T-helper 1 cell treated with Interleukin-12 subunit alpha and Interleukin-12 subunit beta and Interleukin-4 antibody, amounts not matched to agents 30 μg/mL and 1 μg/mL, for 36 hours (primary cell): ENCODE data around the gene RAB19.
"Not testable (repeated sequence)": the region's sequence is repeated elsewhere in the genome, so short reads cannot be mapped to it uniquely, and the experiment has no call there.

Experiments
- H3K27ac Mint-ChIP-seq: one replicate; pipeline ENCODE4 v1.8.0; 2021; ENCODE audit warnings: mild to moderate bottlenecking, mixed read lengths
- H3K27me3 Mint-ChIP-seq: one replicate; pipeline ENCODE4 v1.8.0; 2021; ENCODE audit warnings: low read depth, mixed read lengths
- H3K36me3 Mint-ChIP-seq: one replicate; pipeline ENCODE4 v1.8.0; 2021; ENCODE audit warnings: low read depth, mixed read lengths
- H3K4me1 Mint-ChIP-seq: one replicate; pipeline ENCODE4 v1.8.0; 2021; ENCODE audit warnings: low read depth, mixed read lengths
- H3K4me3 Mint-ChIP-seq: one replicate; pipeline ENCODE4 v1.8.0; 2021; ENCODE audit warnings: mild to moderate bottlenecking, moderate library complexity, mixed read lengths
- H3K9me3 Mint-ChIP-seq: one replicate; pipeline ENCODE4 v1.8.0; 2021; ENCODE audit warnings: mixed read lengths

Gene RAB19

GRCh38 chr7:140390466-140391190 lies 13.2 kb upstream of the RAB19 start:
- Mint-ChIP-seq H3K4me1 (peaks cover 15% of the 10 kb centered on the region), H3K27ac (no peak overlapping the region), H3K9me3 (no peaks in the 10 kb centered on the region), H3K4me3 (no peak overlapping the region), H3K27me3 (no peaks in the 10 kb centered on the region), H3K36me3 (peaks cover 5% of the 10 kb centered on the region)

- peaks cover 18% of the 10 kb centered on the region for H3K4me1 Mint-ChIP-seq
- no peak overlapping the region for H3K27ac Mint-ChIP-seq
- H3K27me3 Mint-ChIP-seq: no peaks in the 10 kb centered on the region
- H3K4me3 Mint-ChIP-seq: no peak overlapping the region
- H3K9me3 Mint-ChIP-seq: no peaks in the 10 kb centered on the region
- H3K36me3 Mint-ChIP-seq: peaks cover 8% of the 10 kb centered on the region
These were observed 12.2 kb upstream of the RAB19 start for GRCh38 chr7:140391634-140392033.

GRCh38 chr7:140393756-140394306 lies 10.0 kb upstream of the RAB19 start:
- H3K27me3 Mint-ChIP-seq: no peaks in the 10 kb centered on the region
- H3K4me3 Mint-ChIP-seq: no peak overlapping the region
- no peaks in the 10 kb centered on the region for H3K9me3 Mint-ChIP-seq
- peaks cover 9% of the 10 kb centered on the region for H3K36me3 Mint-ChIP-seq
- H3K27ac Mint-ChIP-seq: no peak overlapping the region
- peaks cover 20% of the 10 kb centered on the region for H3K4me1 Mint-ChIP-seq

GRCh38 chr7:140397784-140398750 lies 5.8 kb upstream of the RAB19 start, which contains the start of gene SLC37A3:
TSS of gene SLC37A3 (minus strand) at chr7:140398530. CDS start at chr7:140382526, 16,004 bp downstream.
- peaks cover 25% of the 10 kb centered on the region for H3K4me1 Mint-ChIP-seq
- peaks cover 14% of the 10 kb centered on the region for H3K36me3 Mint-ChIP-seq
- no peaks in the 10 kb centered on the region for H3K27me3 Mint-ChIP-seq
- H3K9me3 Mint-ChIP-seq: no peaks in the 10 kb centered on the region
- H3K4me3 Mint-ChIP-seq: peak within 1 kb of the TSS; percentile 93
- H3K27ac Mint-ChIP-seq: peak within 1 kb of the TSS; percentile 93

GRCh38 chr7:140398821-140399220 lies 5.0 kb upstream of the RAB19 start:
- H3K36me3 Mint-ChIP-seq: peaks cover 14% of the 10 kb centered on the region
- H3K9me3 Mint-ChIP-seq: no peaks in the 10 kb centered on the region
- H3K27ac Mint-ChIP-seq: no peak overlapping the region
- no peaks in the 10 kb centered on the region for H3K27me3 Mint-ChIP-seq
- peak overlapping the region; percentile 93 for H3K4me3 Mint-ChIP-seq
- peaks cover 27% of the 10 kb centered on the region for H3K4me1 Mint-ChIP-seq

- Mint-ChIP-seq H3K4me3 (no peak overlapping the region), H3K9me3 (no peaks in the 10 kb centered on the region), H3K27ac (no peak overlapping the region)
These were observed 3.5 kb upstream of the RAB19 start for GRCh38 chr7:140400381-140400780.

GRCh38 chr7:140402178-140402835 lies 1.6 kb upstream of the RAB19 start:
- Mint-ChIP-seq H3K4me3 (peak overlapping the region; percentile 60), H3K9me3 (no peaks in the 10 kb centered on the region), H3K4me1 (peaks cover 31% of the 10 kb centered on the region), H3K27ac (peak overlapping the region; percentile 82), H3K36me3 (peaks cover 18% of the 10 kb centered on the region), H3K27me3 (no peaks in the 10 kb centered on the region)

More at GRCh38 chr7:140400381-140400780, 3.5 kb upstream of the RAB19 start:
- peaks cover 20% of the 10 kb centered on the region for H3K36me3 Mint-ChIP-seq
- no peaks in the 10 kb centered on the region for H3K27me3 Mint-ChIP-seq
- peaks cover 37% of the 10 kb centered on the region for H3K4me1 Mint-ChIP-seq

- H3K27me3 Mint-ChIP-seq: no peaks in the 10 kb centered on the region
- H3K4me3 Mint-ChIP-seq: peak overlapping the region; percentile 96
- H3K36me3 Mint-ChIP-seq: peaks cover 25% of the 10 kb centered on the region
- no peaks in the 10 kb centered on the region for H3K9me3 Mint-ChIP-seq
- H3K4me1 Mint-ChIP-seq: peaks cover 26% of the 10 kb centered on the region
- H3K27ac Mint-ChIP-seq: peak overlapping the region; percentile 96
These were observed 757 bp downstream of the RAB19 start for GRCh38 chr7:140404565-140405065.

- Mint-ChIP-seq H3K9me3 (no peaks in the 10 kb centered on the region), H3K27me3 (no peaks in the 10 kb centered on the region), H3K36me3 (peaks cover 37% of the 10 kb centered on the region), H3K4me1 (peaks cover 11% of the 10 kb centered on the region), H3K27ac (no peak overlapping the region), H3K4me3 (no peak overlapping the region)
These were observed 11.5 kb downstream of the RAB19 start for GRCh38 chr7:140415361-140415760.

GRCh38 chr7:140415816-140416215 lies 12.0 kb downstream of the RAB19 start:
- not testable (repeated sequence) for H3K27me3 Mint-ChIP-seq, H3K27ac Mint-ChIP-seq, H3K9me3 Mint-ChIP-seq, H3K4me3 Mint-ChIP-seq
- Mint-ChIP-seq H3K4me1 (peaks cover 11% of the 10 kb centered on the region), H3K36me3 (peaks cover 37% of the 10 kb centered on the region)

- Mint-ChIP-seq H3K36me3 (peaks cover 34% of the 10 kb centered on the region), H3K27ac (no peak overlapping the region), H3K9me3 (no peaks in the 10 kb centered on the region)
These were observed 12.7 kb downstream of the RAB19 start for GRCh38 chr7:140416560-140416959.

GRCh38 chr7:140417456-140418155 lies 13.7 kb downstream of the RAB19 start:
- Mint-ChIP-seq H3K27ac (no peak overlapping the region), H3K27me3 (no peaks in the 10 kb centered on the region), H3K4me1 (peaks cover 11% of the 10 kb centered on the region), H3K9me3 (no peaks in the 10 kb centered on the region), H3K36me3 (peaks cover 27% of the 10 kb centered on the region), H3K4me3 (no peak overlapping the region)

More at GRCh38 chr7:140416560-140416959, 12.7 kb downstream of the RAB19 start:
- Mint-ChIP-seq H3K27me3 (no peaks in the 10 kb centered on the region), H3K4me1 (peaks cover 11% of the 10 kb centered on the region), H3K4me3 (no peak overlapping the region)

- Mint-ChIP-seq H3K36me3 (peaks cover 24% of the 10 kb centered on the region), H3K4me1 (peaks cover 11% of the 10 kb centered on the region)
- H3K9me3 Mint-ChIP-seq, H3K4me3 Mint-ChIP-seq, H3K27me3 Mint-ChIP-seq, H3K27ac Mint-ChIP-seq: not testable (repeated sequence)
These were observed 14.3 kb downstream of the RAB19 start for GRCh38 chr7:140418156-140418472.
